Measurements from ENCODE around the gene PLIN1. TPM values are rescaled to one million over a fixed set of nuclear protein-coding genes. Genes with fewer than 3 reads are reported as not detected.

PLIN1 gene
- total RNA-seq, 1 experiment from 2014 or later: 0.09 TPM

GRCh38 chr15:89647191-89647851, 31.8 kb downstream of the PLIN1 start:
- H2AFZ ChIP-seq (ENCODE audit: low read length): no peak overlapping the region
- no peak overlapping the region for H2BK15ac ChIP-seq (ENCODE audit: low read depth, low read length)
- no peak overlapping the region for H3T11ph ChIP-seq (ENCODE audit: low read length)
- H3K4ac ChIP-seq (ENCODE audit: low read depth, low read length): no peak overlapping the region
- Mint-ChIP-seq H3K27me3 (ENCODE audit: low read depth) (no peaks in the 10 kb centered on the region), H3K36me3 (ENCODE audit: insufficient read depth in 1 of 3, low read depth in 3 of 3) (peaks cover 18 to 63% (median 47%) of the 10 kb centered on the region in 3 experiments; a peak in 6 of 7 replicates), H3K9me3 (no peaks in the 10 kb centered on the region), H3K4me1 (peaks cover 3 to 7% of the 10 kb centered on the region in 2 experiments), H3K27ac (peak overlapping the region; percentile 62 to 68 (median 64); a peak in 5 of 7 replicates), H3K4me3 (peak overlapping the region; percentile 15 to 41; a peak in 2 of 5 replicates)
- H3K27me3 ChIP-seq (ENCODE audit: insufficient read depth, low read length): no peaks in the 10 kb centered on the region
- H2BK12ac ChIP-seq (ENCODE audit: insufficient read length, low read depth, low read length): no peak overlapping the region
- no peak overlapping the region for H2BK120ac ChIP-seq (ENCODE audit: low read depth, low read length, poor library complexity, severe bottlenecking)
- H4K8ac ChIP-seq (replicated peaks; ENCODE audit: insufficient read length, low read depth, low read length): no peak overlapping the region
- no peak overlapping the region for H3K9ac ChIP-seq (ENCODE audit: extremely low read depth, insufficient read length, low read length)
- no peak overlapping the region for H3K23ac ChIP-seq (ENCODE audit: insufficient read length, low read depth, low read length)
- no peak overlapping the region for H3K27ac ChIP-seq (ENCODE audit: insufficient read length, low read depth, low read length)
- H3K14ac ChIP-seq (ENCODE audit: insufficient read depth, low read length): no peak overlapping the region
- no peaks in the 10 kb centered on the region for H3K79me1 ChIP-seq (ENCODE audit: insufficient read depth, low read depth, low read length, poor library complexity, severe bottlenecking)
- H3K4me1 ChIP-seq (ENCODE audit: insufficient read depth, low read length): no peaks in the 10 kb centered on the region
- no peaks in the 10 kb centered on the region for H3K23me2 ChIP-seq (ENCODE audit: insufficient read length, low read depth, low read length, poor library complexity, severe bottlenecking)
- no CpG with 5 or more reads among the region's 25 CpGs for WGBS (ENCODE audit: extremely low coverage, insufficient read length, low lambda C conversion rate)
- TF ChIP-seq CTCF (conservative IDR thresholded peaks at IDR 0.05): peak; percentile 97
- no peaks in the 10 kb centered on the region; the same call in 1 of the 2 replicates for H3K79me2 ChIP-seq (ENCODE audit: insufficient read depth, low read length)
- no peak overlapping the region for H2BK5ac ChIP-seq (ENCODE audit: insufficient read length, low read length)
- no peak overlapping the region for H4K5ac ChIP-seq (ENCODE audit: insufficient read length, low read depth, low read length)
- H3K9me3 ChIP-seq (ENCODE audit: control insufficient read depth, low read depth, low read length): no peaks in the 10 kb centered on the region
- peak; percentile 89 for DNase-seq
- H2AK5ac ChIP-seq (ENCODE audit: insufficient read length, low read length): no peak overlapping the region
- no peak overlapping the region for H3K18ac ChIP-seq (ENCODE audit: insufficient read length, low read depth, low read length)
- no peak overlapping the region for H3K56ac ChIP-seq (ENCODE audit: insufficient read length, low read depth, low read length)
- H2BK20ac ChIP-seq (ENCODE audit: low read depth, low read length, poor library complexity, severe bottlenecking): no peak overlapping the region
- no peaks in the 10 kb centered on the region for H4K20me1 ChIP-seq (ENCODE audit: control insufficient read depth, insufficient read depth, insufficient read length)
- no peak overlapping the region for H3K4me2 ChIP-seq (ENCODE audit: insufficient read depth, insufficient read length, low read length)
- H4K91ac ChIP-seq (ENCODE audit: insufficient read length, low read depth, low read length): no peak overlapping the region
